ENCODE data around the gene APH1B.

DNA sequence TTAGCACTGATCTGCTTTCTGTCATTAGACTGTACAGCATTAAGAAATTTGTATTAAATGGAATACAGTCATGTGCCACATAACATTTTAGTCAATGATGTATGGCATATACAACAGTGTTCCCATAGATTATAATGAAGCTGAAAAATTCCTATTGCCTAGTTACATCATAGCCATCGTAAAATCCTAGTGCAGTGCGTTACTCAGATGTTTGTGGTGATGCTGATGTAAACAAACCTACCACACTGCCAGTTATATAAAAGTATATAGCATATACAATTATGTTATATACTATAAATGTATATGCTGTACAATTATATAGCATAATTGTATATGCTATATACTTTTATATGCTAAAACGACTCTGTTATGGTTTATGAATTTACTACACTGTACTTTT is 41.7 kb downstream of the APH1B start:
- TF ChIP-seq, protein P1, sequence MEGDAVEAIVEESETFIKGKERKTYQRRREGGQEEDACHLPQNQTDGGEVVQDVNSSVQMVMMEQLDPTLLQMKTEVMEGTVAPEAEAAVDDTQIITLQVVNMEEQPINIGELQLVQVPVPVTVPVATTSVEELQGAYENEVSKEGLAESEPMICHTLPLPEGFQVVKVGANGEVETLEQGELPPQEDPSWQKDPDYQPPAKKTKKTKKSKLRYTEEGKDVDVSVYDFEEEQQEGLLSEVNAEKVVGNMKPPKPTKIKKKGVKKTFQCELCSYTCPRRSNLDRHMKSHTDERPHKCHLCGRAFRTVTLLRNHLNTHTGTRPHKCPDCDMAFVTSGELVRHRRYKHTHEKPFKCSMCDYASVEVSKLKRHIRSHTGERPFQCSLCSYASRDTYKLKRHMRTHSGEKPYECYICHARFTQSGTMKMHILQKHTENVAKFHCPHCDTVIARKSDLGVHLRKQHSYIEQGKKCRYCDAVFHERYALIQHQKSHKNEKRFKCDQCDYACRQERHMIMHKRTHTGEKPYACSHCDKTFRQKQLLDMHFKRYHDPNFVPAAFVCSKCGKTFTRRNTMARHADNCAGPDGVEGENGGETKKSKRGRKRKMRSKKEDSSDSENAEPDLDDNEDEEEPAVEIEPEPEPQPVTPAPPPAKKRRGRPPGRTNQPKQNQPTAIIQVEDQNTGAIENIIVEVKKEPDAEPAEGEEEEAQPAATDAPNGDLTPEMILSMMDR (IDR thresholded peaks at IDR 0.05) = no peak
- TF ChIP-seq POLR2A (IDR thresholded peaks at IDR 0.05) = no peak
